WTC11 (cell line): ENCODE measurements around the gene SIM1.

ENCODE experiments used
- EMX1 ChIP-seq: fragments of 250-450 bp; sonication (Bioruptor Pico); IDR thresholded peaks from 2 replicates; pipeline ENCODE4 v1.8.0; 2021; ENCODE audit warnings: mild to moderate bottlenecking
- FOXP1 ChIP-seq: sonication (generic); formaldehyde crosslinking; IDR thresholded peaks from 2 replicates; pipeline ENCODE4 v1.8.0; 2022; ENCODE audit warnings: missing genetic modification reagents, mild to moderate bottlenecking, moderate library complexity, borderline replicate concordance
- JUN ChIP-seq: sonication (generic); formaldehyde crosslinking; IDR thresholded peaks from 2 replicates; pipeline ENCODE4 v1.8.0; 2023; ENCODE audit warnings: mild to moderate bottlenecking, missing genetic modification reagents
- RELA ChIP-seq: sonication (generic); formaldehyde crosslinking; IDR thresholded peaks from 2 replicates; pipeline ENCODE4 v1.8.1; 2022; ENCODE audit warnings: missing genetic modification reagents, mild to moderate bottlenecking, borderline replicate concordance
- TCF7 ChIP-seq: sonication (generic); formaldehyde crosslinking; IDR thresholded peaks from 2 replicates; pipeline ENCODE4 v1.8.0; 2022; ENCODE audit warnings: mild to moderate bottlenecking, low read depth, missing genetic modification reagents, moderate library complexity
- TP53 ChIP-seq: sonication (generic); formaldehyde crosslinking; IDR thresholded peaks from 2 replicates; pipeline ENCODE4 v1.8.1; 2023; ENCODE audit warnings: mild to moderate bottlenecking, missing genetic modification reagents
- ZNF121 ChIP-seq: sonication (generic); formaldehyde crosslinking; IDR thresholded peaks from 2 replicates; pipeline ENCODE4 v1.8.0; 2023; ENCODE audit warnings: missing genetic modification reagents
- ZNF416 ChIP-seq: fragments of 250-450 bp; sonication (Bioruptor Pico); IDR thresholded peaks from 2 replicates; pipeline ENCODE4 v1.9.0; 2021; ENCODE audit warnings: mild to moderate bottlenecking, inconsistent platforms
- TF ChIP-seq, protein P1 (sequence below): fragments of 200-600 bp; IDR thresholded peaks from 2 replicates; pipeline ENCODE4 v1.8.0; 2022; ENCODE audit warnings: antibody characterized with exemption
- TF ChIP-seq, protein P2 (sequence below): sonication (generic); formaldehyde crosslinking; IDR thresholded peaks from 2 replicates; pipeline ENCODE4 v1.8.1; 2022; ENCODE audit warnings: missing genetic modification reagents, borderline replicate concordance
- TF ChIP-seq, protein P3 (sequence below): sonication (generic); formaldehyde crosslinking; IDR thresholded peaks from 2 replicates; pipeline ENCODE4 v1.8.1; 2023; ENCODE audit warnings: mild to moderate bottlenecking, missing genetic modification reagents
- TF ChIP-seq, protein P4 (sequence below): sonication (generic); formaldehyde crosslinking; IDR thresholded peaks from 2 replicates; pipeline ENCODE4 v1.8.1; 2023; ENCODE audit warnings: mild to moderate bottlenecking, missing genetic modification reagents, borderline replicate concordance
- TF ChIP-seq, protein P5 (sequence below): sonication (generic); formaldehyde crosslinking; IDR thresholded peaks from 2 replicates; pipeline ENCODE4 v1.8.0; 2022; ENCODE audit warnings: mild to moderate bottlenecking, missing genetic modification reagents
- TF ChIP-seq, protein P6 (sequence below): fragments of 250-450 bp; sonication (Bioruptor Pico); conservative IDR thresholded peaks from 2 replicates; pipeline ENCODE4 v1.9.0; 2021; ENCODE audit warnings: mild to moderate bottlenecking

DNA sequence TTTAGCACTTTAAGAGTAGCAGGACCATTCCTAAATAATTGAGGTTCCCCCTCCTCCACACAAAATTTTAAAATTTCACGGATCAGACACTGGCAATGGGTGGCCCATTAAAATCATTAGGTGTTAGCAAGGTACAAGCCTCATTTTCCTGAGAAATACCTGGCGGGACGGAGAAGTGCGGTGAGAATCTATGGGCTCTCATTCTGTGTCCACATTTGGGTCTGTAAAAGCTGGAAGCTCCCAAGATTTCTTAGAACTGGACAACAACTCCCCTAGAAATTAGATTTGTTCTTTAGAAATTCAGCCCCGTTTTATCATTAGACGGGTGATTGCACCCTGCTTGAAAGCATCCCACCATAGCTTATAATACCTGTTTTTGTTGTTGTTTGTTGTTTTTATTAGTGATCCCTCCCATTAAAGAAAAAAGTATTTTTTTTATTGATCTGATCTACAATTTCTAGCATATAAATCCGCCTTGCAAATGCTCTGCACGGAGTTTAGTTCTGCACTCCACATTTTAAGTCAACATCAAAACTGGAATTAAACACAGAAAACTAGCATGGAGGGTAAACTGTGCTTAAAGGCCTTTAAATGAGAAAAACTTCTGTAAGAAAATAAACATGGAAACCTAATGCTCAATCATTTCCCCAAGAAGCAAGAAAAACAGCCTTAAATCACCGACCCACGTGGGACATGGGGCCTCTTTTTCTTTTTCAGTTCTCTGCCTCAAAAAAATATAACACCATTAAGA lies 5.7 kb downstream of the SIM1 start:
- TF ChIP-seq, protein P1, sequence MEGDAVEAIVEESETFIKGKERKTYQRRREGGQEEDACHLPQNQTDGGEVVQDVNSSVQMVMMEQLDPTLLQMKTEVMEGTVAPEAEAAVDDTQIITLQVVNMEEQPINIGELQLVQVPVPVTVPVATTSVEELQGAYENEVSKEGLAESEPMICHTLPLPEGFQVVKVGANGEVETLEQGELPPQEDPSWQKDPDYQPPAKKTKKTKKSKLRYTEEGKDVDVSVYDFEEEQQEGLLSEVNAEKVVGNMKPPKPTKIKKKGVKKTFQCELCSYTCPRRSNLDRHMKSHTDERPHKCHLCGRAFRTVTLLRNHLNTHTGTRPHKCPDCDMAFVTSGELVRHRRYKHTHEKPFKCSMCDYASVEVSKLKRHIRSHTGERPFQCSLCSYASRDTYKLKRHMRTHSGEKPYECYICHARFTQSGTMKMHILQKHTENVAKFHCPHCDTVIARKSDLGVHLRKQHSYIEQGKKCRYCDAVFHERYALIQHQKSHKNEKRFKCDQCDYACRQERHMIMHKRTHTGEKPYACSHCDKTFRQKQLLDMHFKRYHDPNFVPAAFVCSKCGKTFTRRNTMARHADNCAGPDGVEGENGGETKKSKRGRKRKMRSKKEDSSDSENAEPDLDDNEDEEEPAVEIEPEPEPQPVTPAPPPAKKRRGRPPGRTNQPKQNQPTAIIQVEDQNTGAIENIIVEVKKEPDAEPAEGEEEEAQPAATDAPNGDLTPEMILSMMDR, result no peak
- TF ChIP-seq, protein P2, sequence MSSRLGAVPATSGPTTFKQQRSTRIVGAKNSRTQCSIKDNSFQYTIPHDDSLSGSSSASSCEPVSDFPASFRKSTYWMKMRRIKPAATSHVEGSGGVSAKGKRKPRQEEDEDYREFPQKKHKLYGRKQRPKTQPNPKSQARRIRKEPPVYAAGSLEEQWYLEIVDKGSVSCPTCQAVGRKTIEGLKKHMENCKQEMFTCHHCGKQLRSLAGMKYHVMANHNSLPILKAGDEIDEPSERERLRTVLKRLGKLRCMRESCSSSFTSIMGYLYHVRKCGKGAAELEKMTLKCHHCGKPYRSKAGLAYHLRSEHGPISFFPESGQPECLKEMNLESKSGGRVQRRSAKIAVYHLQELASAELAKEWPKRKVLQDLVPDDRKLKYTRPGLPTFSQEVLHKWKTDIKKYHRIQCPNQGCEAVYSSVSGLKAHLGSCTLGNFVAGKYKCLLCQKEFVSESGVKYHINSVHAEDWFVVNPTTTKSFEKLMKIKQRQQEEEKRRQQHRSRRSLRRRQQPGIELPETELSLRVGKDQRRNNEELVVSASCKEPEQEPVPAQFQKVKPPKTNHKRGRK (CRISPR knock-in tag), result no peak
- no peak for TF ChIP-seq TCF7 (CRISPR knock-in tag)
- TF ChIP-seq ZNF416 (CRISPR knock-in tag), result no peak
- no peak for TF ChIP-seq EMX1
- TF ChIP-seq, protein P3, sequence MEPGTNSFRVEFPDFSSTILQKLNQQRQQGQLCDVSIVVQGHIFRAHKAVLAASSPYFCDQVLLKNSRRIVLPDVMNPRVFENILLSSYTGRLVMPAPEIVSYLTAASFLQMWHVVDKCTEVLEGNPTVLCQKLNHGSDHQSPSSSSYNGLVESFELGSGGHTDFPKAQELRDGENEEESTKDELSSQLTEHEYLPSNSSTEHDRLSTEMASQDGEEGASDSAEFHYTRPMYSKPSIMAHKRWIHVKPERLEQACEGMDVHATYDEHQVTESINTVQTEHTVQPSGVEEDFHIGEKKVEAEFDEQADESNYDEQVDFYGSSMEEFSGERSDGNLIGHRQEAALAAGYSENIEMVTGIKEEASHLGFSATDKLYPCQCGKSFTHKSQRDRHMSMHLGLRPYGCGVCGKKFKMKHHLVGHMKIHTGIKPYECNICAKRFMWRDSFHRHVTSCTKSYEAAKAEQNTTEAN (CRISPR knock-in tag), result no peak
- TF ChIP-seq FOXP1 (CRISPR knock-in tag), result no peak
- no peak for TF ChIP-seq TP53
- no peak for TF ChIP-seq JUN
- TF ChIP-seq, protein P4, sequence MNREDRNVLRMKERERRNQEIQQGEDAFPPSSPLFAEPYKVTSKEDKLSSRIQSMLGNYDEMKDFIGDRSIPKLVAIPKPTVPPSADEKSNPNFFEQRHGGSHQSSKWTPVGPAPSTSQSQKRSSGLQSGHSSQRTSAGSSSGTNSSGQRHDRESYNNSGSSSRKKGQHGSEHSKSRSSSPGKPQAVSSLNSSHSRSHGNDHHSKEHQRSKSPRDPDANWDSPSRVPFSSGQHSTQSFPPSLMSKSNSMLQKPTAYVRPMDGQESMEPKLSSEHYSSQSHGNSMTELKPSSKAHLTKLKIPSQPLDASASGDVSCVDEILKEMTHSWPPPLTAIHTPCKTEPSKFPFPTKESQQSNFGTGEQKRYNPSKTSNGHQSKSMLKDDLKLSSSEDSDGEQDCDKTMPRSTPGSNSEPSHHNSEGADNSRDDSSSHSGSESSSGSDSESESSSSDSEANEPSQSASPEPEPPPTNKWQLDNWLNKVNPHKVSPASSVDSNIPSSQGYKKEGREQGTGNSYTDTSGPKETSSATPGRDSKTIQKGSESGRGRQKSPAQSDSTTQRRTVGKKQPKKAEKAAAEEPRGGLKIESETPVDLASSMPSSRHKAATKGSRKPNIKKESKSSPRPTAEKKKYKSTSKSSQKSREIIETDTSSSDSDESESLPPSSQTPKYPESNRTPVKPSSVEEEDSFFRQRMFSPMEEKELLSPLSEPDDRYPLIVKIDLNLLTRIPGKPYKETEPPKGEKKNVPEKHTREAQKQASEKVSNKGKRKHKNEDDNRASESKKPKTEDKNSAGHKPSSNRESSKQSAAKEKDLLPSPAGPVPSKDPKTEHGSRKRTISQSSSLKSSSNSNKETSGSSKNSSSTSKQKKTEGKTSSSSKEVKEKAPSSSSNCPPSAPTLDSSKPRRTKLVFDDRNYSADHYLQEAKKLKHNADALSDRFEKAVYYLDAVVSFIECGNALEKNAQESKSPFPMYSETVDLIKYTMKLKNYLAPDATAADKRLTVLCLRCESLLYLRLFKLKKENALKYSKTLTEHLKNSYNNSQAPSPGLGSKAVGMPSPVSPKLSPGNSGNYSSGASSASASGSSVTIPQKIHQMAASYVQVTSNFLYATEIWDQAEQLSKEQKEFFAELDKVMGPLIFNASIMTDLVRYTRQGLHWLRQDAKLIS (CRISPR knock-in tag), result no peak
- TF ChIP-seq RELA (CRISPR knock-in tag), result no peak
- TF ChIP-seq ZNF121 (CRISPR knock-in tag), result no peak
- TF ChIP-seq, protein P5, sequence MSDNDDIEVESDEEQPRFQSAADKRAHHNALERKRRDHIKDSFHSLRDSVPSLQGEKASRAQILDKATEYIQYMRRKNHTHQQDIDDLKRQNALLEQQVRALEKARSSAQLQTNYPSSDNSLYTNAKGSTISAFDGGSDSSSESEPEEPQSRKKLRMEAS (CRISPR knock-in tag), result no peak
- TF ChIP-seq, protein P6, sequence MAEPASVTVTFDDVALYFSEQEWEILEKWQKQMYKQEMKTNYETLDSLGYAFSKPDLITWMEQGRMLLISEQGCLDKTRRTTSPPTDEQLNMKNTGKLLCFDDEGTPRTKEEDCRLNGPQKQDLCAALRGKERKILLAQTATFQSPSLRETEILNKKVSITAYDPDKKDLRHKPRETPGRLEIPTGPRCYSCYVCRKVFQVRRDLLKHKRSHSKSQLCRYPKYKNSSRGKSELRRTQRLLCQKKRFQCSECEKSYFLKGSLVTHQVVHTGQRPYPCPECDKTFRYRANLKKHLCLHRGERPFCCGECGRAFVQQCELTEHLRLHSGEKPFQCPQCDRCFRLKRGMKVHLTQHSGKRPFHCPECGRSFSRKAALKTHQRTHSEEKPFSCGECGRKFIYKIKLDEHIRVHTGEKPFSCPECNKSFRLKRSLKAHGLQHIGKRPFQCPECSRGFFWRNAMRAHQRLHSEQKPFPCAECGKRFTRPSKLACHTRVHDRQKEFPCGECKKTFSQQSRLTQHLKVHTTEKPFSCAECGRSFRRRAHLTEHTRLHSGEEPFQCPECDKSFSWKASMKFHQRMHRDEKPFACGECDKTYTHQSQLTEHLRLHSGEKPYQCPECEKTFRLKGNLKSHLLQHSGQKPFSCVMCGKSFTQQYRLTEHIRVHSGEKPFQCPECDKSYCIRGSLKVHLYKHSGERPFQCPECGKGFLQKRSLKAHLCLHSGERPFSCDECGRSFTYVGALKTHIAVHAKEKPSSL, result no peak
